Esophagus squamous epithelium (tissue), 4 donors: ENCODE results near the gene CMTM1.
A peak's percentile ranks its signal among the peaks of the same experiment; 100 is the strongest.

Experiments
- POLR2A ChIP-seq, 4 donors: fragments of 450-650 bp; IDR thresholded peaks; one replicate each; pipeline ENCODE4 v1.6.1; 2017; ENCODE audit warnings: antibody characterized with exemption in 4 of 4, mild to moderate bottlenecking in 4 of 4, moderate library complexity in 3 of 4
- TF ChIP-seq, protein P1 (sequence below), 6 experiments: fragments of 450-650 bp in 4 of 6; fragments of 200-600 bp in 2 of 6; sonication (generic) in 2 of 6; IDR thresholded peaks; one replicate each; pipeline ENCODE4 v1.5.1; 2016 to 2019; ENCODE audit warnings: antibody characterized with exemption in 6 of 6, mild to moderate bottlenecking in 4 of 6, moderate library complexity in 4 of 6

DNA sequence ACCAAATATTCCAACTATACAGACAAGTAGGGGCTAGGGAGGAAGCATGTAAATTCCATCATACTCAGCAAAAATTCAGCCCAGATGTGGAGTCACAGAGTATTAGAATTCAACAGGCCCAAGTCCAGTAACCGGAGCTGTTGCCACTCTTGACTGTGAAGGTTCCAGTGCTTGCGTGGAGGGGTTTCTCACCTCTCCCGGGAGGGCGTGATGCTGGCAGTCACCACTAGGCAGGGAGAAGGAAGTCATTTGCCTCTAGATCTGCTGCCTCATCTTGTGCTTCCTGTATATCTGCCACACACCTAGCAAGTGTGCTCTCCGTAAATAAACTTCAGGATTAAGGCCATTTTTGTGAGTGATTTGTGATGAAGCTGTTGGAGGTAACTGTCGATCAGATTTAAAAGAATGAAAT lies 14.9 kb upstream of the CMTM1 start:
- TF ChIP-seq, protein P1, sequence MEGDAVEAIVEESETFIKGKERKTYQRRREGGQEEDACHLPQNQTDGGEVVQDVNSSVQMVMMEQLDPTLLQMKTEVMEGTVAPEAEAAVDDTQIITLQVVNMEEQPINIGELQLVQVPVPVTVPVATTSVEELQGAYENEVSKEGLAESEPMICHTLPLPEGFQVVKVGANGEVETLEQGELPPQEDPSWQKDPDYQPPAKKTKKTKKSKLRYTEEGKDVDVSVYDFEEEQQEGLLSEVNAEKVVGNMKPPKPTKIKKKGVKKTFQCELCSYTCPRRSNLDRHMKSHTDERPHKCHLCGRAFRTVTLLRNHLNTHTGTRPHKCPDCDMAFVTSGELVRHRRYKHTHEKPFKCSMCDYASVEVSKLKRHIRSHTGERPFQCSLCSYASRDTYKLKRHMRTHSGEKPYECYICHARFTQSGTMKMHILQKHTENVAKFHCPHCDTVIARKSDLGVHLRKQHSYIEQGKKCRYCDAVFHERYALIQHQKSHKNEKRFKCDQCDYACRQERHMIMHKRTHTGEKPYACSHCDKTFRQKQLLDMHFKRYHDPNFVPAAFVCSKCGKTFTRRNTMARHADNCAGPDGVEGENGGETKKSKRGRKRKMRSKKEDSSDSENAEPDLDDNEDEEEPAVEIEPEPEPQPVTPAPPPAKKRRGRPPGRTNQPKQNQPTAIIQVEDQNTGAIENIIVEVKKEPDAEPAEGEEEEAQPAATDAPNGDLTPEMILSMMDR (IDR thresholded peaks at IDR 0.05): peak in 5 of 6 experiments; percentile 7 to 53 (median 26)
- TF ChIP-seq POLR2A (IDR thresholded peaks at IDR 0.05): peak in 1 of 4 donors; percentile 22
